Gastrocnemius medialis (tissue), 4 donors: ENCODE results near the gene EXOSC1. TPM values are rescaled to one million over a fixed set of nuclear protein-coding genes. Genes with fewer than 3 reads are reported as not detected.

Experiments used
- ATAC-seq, 2 donors: fragments of 150-250 bp; one replicate each; pipeline ENCODE4 v1.9.1; 2016
- DNase-seq, 2 donors: peaks; one replicate each; pipeline ENCODE4 v3.0.0-alpha.2; 2019
- H3K27ac ChIP-seq, 4 donors: fragments of 200-600 bp; sonication (generic); 1 replicate in 1 of 4; 2 replicates in 3 of 4; pipeline ENCODE4 v1.5.1; 2016 to 2018; ENCODE audit warnings: mild to moderate bottlenecking in 2 of 4, moderate library complexity in 1 of 4
- H3K27me3 ChIP-seq, 3 donors: fragments of 200-600 bp; sonication (generic) in 2 of 3; 1 replicate in 1 of 3; 2 replicates in 2 of 3; pipeline versions ENCODE4 v1.5.1 to v1.6.0; 2016 to 2019; ENCODE audit warnings: mild to moderate bottlenecking in 1 of 3, moderate library complexity in 1 of 3
- H3K36me3 ChIP-seq, 2 donors: fragments of 200-600 bp; sonication (generic) in 1 of 2; one replicate each; pipeline ENCODE4 v1.5.1; 2017 to 2018
- H3K4me1 ChIP-seq, 2 donors: fragments of 200-600 bp; sonication (generic) in 1 of 2; one replicate each; pipeline ENCODE4 v1.5.1; 2016 to 2017; ENCODE audit warnings: mild to moderate bottlenecking in 2 of 2
- H3K4me3 ChIP-seq, 4 donors: fragments of 200-600 bp; sonication (generic) in 3 of 4; 1 replicate in 1 of 4; 2 replicates in 3 of 4; pipeline ENCODE4 v1.5.1; 2016 to 2019; ENCODE audit warnings: mild to moderate bottlenecking in 2 of 4
- H3K9me3 ChIP-seq, 3 donors: fragments of 200-600 bp; sonication (generic) in 2 of 3; 1 replicate in 1 of 3; 2 replicates in 2 of 3; pipeline ENCODE4 v1.5.1; 2016 to 2019
- POLR2A ChIP-seq, 2 donors: fragments of 450-650 bp; IDR thresholded peaks; one replicate each; pipeline ENCODE4 v1.6.1; 2017; ENCODE audit warnings: antibody characterized with exemption in 2 of 2, mild to moderate bottlenecking in 2 of 2, moderate library complexity in 2 of 2
- in situ Hi-C, 4 donors: fragments of 200-750 bp; cut with MboI; loops; one replicate each; pipeline versions ENCODE4 v1.15.0 to v1.8.0; 2017; ENCODE audit warnings: low sequenced_read_pairs in 4 of 4
- intact Hi-C: fragments of 100-400 bp; cut with DNase I; formaldehyde crosslinking; loops from one replicate; pipeline ENCODE4 v1.15.1; 2023; ENCODE audit warnings: low total_unique reads
- total RNA-seq, 4 donors: library from RNA; depleted of rRNA; stranded (reverse); fragments of >200 nt; gene quantifications; one replicate each; pipeline versions ENCODE4 v1.1.0 to v1.2.3, GENCODE V29; 2016
- TF ChIP-seq, protein P1 (sequence below), 5 experiments: fragments of 450-650 bp in 3 of 5; fragments of 200-600 bp in 2 of 5; sonication (generic) in 2 of 5; IDR thresholded peaks in 4 of 5; conservative IDR thresholded peaks in 1 of 5; 1 replicate in 4 of 5; 2 replicates in 1 of 5; pipeline ENCODE4 v1.5.1; 2016 to 2019; ENCODE audit warnings: antibody characterized with exemption in 5 of 5, mild to moderate bottlenecking in 3 of 5, moderate library complexity in 3 of 5

EXOSC1 gene
- total RNA-seq, 4 donors from 2014 or later = 18.6 to 34.5 (median 26.8) TPM

DNA sequence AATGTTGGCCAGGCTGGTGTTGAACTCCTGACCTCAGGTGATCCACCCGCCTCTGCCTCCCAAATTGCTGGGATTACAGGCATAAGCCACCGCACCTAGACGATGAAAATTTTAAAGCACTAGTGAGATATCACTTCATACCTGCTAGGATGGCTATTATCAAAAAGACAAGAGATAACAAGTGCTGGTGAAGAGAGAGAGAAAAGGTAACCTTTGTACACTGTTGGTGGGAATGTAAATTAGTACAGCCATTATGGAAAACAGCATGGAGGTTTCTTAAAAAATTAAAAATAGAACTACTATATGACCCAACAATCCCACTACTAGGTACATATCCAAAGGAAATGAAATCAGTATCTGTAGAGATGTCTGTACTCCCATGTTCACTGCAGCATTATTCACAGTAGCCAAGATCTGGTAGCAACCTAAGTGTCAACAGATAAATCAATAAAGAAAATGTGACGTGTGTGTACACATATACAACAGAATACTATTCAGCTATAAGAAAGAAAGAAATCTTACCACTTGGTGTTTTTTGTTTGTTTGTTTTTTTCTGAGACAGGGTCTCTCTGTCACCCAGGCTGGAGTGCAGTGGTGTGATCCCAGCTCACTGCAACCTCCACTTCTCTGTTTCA lies 40.0 kb upstream of the EXOSC1 start:
- Histone ChIP-seq H3K4me1 (peaks cover 24 to 31% of the 10 kb centered on the region in 2 donors), H3K36me3 (peaks cover 0 to 5% of the 10 kb centered on the region in 2 donors), H3K27me3 (no peaks in the 10 kb centered on the region), H3K4me3 (no peak overlapping the region), H3K9me3 (no peaks in the 10 kb centered on the region), H3K27ac (no peak overlapping the region)
- in situ Hi-C loops (no loop called here), intact Hi-C loops (no loop called here)
- DNase-seq (no peak), ATAC-seq (no peak)
- no peak for TF ChIP-seq POLR2A (IDR thresholded peaks at IDR 0.05)
- TF ChIP-seq, protein P1, sequence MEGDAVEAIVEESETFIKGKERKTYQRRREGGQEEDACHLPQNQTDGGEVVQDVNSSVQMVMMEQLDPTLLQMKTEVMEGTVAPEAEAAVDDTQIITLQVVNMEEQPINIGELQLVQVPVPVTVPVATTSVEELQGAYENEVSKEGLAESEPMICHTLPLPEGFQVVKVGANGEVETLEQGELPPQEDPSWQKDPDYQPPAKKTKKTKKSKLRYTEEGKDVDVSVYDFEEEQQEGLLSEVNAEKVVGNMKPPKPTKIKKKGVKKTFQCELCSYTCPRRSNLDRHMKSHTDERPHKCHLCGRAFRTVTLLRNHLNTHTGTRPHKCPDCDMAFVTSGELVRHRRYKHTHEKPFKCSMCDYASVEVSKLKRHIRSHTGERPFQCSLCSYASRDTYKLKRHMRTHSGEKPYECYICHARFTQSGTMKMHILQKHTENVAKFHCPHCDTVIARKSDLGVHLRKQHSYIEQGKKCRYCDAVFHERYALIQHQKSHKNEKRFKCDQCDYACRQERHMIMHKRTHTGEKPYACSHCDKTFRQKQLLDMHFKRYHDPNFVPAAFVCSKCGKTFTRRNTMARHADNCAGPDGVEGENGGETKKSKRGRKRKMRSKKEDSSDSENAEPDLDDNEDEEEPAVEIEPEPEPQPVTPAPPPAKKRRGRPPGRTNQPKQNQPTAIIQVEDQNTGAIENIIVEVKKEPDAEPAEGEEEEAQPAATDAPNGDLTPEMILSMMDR (IDR thresholded peaks at IDR 0.05 in 4 of 5, conservative IDR thresholded peaks at IDR 0.05 in 1 of 5) = no peak

- Histone ChIP-seq H3K27me3 (no peaks in the 10 kb centered on the region), H3K4me1 (peaks cover 6 to 13% of the 10 kb centered on the region in 2 donors), H3K27ac (no peak overlapping the region), H3K36me3 (peaks cover 0 to 24% of the 10 kb centered on the region in 2 donors), H3K9me3 (no peaks in the 10 kb centered on the region), H3K4me3 (no peak overlapping the region)
- ATAC-seq = no peak
- no peak for DNase-seq
- in situ Hi-C loops (no loop called here), intact Hi-C loops (no loop called here)
- TF ChIP-seq, protein P1 (IDR thresholded peaks at IDR 0.05 in 4 of 5, conservative IDR thresholded peaks at IDR 0.05 in 1 of 5) = no peak
- TF ChIP-seq POLR2A (IDR thresholded peaks at IDR 0.05) = no peak
Measured at GRCh38 chr10:97483921-97484320, 38.1 kb upstream of the EXOSC1 start.

DNA sequence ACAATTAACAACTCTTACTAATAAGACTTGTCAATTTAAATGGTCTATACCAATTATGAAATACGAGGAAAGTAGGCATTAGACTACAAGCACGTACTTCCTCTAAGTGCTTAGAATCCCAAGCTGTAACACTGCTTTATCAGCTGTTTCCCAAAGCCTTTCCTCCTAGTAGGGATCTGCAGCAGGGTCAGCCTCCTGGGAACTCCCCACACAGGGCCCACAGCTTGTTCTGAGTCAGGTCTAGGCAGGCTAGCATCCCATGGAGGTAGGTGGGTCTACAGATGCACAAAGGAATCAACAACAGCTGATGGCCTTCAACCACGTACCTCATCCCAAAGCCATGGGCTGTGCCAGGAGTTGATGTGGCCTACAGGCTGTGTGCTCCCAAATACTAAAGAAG lies 37.7 kb upstream of the EXOSC1 start:
- TF ChIP-seq POLR2A (IDR thresholded peaks at IDR 0.05) = no peak
- TF ChIP-seq, protein P1 (IDR thresholded peaks at IDR 0.05 in 4 of 5, conservative IDR thresholded peaks at IDR 0.05 in 1 of 5) = no peak
- Histone ChIP-seq H3K4me1 (peaks cover 4 to 9% of the 10 kb centered on the region in 2 donors), H3K9me3 (no peaks in the 10 kb centered on the region), H3K27ac (no peak overlapping the region), H3K4me3 (no peak overlapping the region), H3K27me3 (no peaks in the 10 kb centered on the region), H3K36me3 (peaks cover 0 to 26% of the 10 kb centered on the region in 2 donors)
- no peak for DNase-seq
- in situ Hi-C loops = no loop called here
- no peak for ATAC-seq
- intact Hi-C loops = no loop called here

DNA sequence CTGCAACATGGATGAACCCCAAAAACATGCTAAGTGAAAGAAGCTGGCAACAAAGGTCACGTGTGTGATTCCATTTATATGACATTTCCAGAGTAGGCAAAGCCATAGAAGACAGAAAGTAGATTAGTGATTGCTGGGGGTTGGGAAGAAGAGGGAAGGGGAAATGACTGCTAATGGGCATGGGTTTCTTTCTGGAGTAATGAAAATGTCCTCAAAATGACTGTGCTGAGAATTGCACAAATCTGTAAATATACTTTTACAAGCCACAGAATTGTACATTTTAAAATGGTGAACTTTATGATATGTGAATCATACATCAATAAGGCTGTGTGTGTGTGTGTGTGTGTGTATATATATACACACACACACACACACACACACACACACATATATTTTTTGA lies 36.6 kb upstream of the EXOSC1 start:
- in situ Hi-C loops = no loop called here
- intact Hi-C loops = no loop called here
- H3K4me1 ChIP-seq = peaks cover 4 to 8% of the 10 kb centered on the region in 2 donors

More for the DNA sequence above, 36.6 kb upstream of the EXOSC1 start:
- TF ChIP-seq, protein P1 (IDR thresholded peaks at IDR 0.05 in 4 of 5, conservative IDR thresholded peaks at IDR 0.05 in 1 of 5) = no peak
- ATAC-seq = no peak
- H3K9me3 ChIP-seq = no peaks in the 10 kb centered on the region
- no peak for DNase-seq
- H3K27me3 ChIP-seq = no peaks in the 10 kb centered on the region
- no peak overlapping the region for H3K4me3 ChIP-seq
- no peak overlapping the region for H3K27ac ChIP-seq
- peaks cover 0 to 37% of the 10 kb centered on the region in 2 donors for H3K36me3 ChIP-seq
